ENCODE results near the gene PNMA1. TPM values are rescaled to one million over a fixed set of nuclear protein-coding genes. Genes with fewer than 3 reads are reported as not detected.

The PNMA1 gene
- total RNA-seq, 2 experiments from 2014 or later: 6.0 to 14.5 TPM

DNA sequence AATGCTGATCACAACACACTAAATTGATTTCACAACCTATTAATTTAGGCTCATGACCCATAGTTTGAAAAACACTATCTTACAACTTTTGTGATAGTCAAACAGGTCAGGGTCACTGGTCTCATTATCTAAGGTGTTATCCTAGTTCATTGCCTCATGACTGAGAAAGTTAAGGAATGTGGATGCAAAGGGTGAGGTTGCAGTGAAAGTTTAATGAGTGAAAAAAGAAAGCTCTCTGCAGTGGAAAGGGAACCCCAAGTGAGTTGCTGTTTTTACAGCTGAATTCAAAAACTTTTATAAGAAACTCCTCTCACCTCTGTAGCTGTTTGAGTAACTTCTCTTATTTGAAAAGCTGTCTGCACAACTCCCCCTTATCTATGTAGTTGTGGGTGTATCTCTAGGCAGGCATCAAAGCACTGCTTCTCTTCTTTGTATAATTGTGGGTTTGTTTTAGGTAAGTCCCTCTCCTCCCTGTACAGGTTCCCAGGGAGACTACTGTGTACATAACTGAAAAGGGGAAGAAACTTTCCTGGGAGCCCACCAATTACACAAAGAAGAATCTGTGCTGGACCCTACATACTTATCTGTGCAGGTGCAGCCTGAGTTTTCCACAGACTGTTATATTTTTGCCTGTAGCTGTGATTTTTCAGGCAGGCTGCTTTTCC, 50.5 kb downstream of the PNMA1 start:
- Histone ChIP-seq H2AFZ (ENCODE audit: low read length) (no peak overlapping the region), H3K4me2 (ENCODE audit: low read length) (no peak overlapping the region), H3K4me3 (ENCODE audit: low read depth, low read length, poor library complexity, severe bottlenecking) (no peak overlapping the region), H3K9me3 (ENCODE audit: low read length) (no peaks in the 10 kb centered on the region), H3K9me2 (ENCODE audit: insufficient read depth, low read length) (no peaks in the 10 kb centered on the region), H3K79me2 (ENCODE audit: insufficient read depth, low read depth, low read length) (no peaks in the 10 kb centered on the region), H3K36me3 (ENCODE audit: insufficient read depth, low read length) (no peaks in the 10 kb centered on the region), H4K20me1 (ENCODE audit: insufficient read depth, low read length) (no peaks in the 10 kb centered on the region), H3K4me1 (ENCODE audit: insufficient read depth, low read length, poor library complexity, severe bottlenecking) (no peaks in the 10 kb centered on the region), H3K27ac (ENCODE audit: low read depth, low read length, poor library complexity, severe bottlenecking) (no peak overlapping the region)
- POLR2A ChIA-PET: interaction anchor here (0.6 to 0.9 kb wide), 2 partner anchors 27 to 510 kb away, joined by 3 to 4 read pairs; no protein-coding TSS in a partner anchor
- TF ChIP-seq, protein P1, sequence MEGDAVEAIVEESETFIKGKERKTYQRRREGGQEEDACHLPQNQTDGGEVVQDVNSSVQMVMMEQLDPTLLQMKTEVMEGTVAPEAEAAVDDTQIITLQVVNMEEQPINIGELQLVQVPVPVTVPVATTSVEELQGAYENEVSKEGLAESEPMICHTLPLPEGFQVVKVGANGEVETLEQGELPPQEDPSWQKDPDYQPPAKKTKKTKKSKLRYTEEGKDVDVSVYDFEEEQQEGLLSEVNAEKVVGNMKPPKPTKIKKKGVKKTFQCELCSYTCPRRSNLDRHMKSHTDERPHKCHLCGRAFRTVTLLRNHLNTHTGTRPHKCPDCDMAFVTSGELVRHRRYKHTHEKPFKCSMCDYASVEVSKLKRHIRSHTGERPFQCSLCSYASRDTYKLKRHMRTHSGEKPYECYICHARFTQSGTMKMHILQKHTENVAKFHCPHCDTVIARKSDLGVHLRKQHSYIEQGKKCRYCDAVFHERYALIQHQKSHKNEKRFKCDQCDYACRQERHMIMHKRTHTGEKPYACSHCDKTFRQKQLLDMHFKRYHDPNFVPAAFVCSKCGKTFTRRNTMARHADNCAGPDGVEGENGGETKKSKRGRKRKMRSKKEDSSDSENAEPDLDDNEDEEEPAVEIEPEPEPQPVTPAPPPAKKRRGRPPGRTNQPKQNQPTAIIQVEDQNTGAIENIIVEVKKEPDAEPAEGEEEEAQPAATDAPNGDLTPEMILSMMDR (conservative IDR thresholded peaks at IDR 0.05; ENCODE audit: low read length): no peak
- no peak for TF ChIP-seq EZH2phosphoT487 (IDR thresholded peaks at IDR 0.05; ENCODE audit: borderline replicate concordance, low read depth, low read length)
- BruUV-seq (replicated peaks): no TSS peak
- intact Hi-C loops (cut with micrococcal nuclease; ENCODE audit: unreplicated experiment): no loop called here
- no peak for DNase-seq (ENCODE audit: low spot score)
- CTCF ChIA-PET (ENCODE audit: unreplicated experiment): no interaction called here

DNA sequence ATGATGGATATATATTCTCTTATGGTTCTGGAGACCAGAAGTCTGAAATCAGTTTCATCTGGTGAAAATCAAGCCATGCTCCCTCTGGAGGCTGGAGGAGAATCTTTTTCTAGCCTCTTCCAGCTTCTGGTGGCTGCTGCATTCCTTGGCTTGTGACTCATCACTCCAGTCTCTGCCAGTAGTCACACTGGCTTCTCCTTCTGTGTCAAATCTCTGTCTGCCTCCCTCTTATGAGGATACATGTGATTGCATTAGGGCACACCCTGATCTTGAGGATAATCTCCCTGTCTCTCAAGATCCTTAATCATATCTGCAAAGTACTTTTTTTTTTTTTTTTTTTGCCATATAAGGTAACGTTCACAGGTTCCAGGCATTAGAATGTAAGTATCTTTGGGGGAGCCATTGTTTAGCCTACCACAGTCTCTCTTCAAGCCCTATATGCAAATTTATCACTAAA, 51.7 kb downstream of the PNMA1 start:
- Histone ChIP-seq H3K9me2 (ENCODE audit: insufficient read depth, low read length) (no peaks in the 10 kb centered on the region), H3K4me1 (ENCODE audit: insufficient read depth, low read length, poor library complexity, severe bottlenecking) (no peaks in the 10 kb centered on the region), H3K4me3 (ENCODE audit: low read depth, low read length, poor library complexity, severe bottlenecking) (no peak overlapping the region), H2AFZ (ENCODE audit: low read length) (no peak overlapping the region), H3K36me3 (ENCODE audit: insufficient read depth, low read length) (no peaks in the 10 kb centered on the region), H3K4me2 (ENCODE audit: low read length) (no peak overlapping the region), H3K27ac (ENCODE audit: low read depth, low read length, poor library complexity, severe bottlenecking) (no peak overlapping the region), H3K79me2 (ENCODE audit: insufficient read depth, low read depth, low read length) (no peaks in the 10 kb centered on the region), H3K9me3 (ENCODE audit: low read length) (no peaks in the 10 kb centered on the region), H4K20me1 (ENCODE audit: insufficient read depth, low read length) (no peaks in the 10 kb centered on the region)
- ChIA-PET CTCF (ENCODE audit: unreplicated experiment) (interaction anchor here (0.5 kb wide), 1 partner anchor 1748 kb away, joined by 3 read pairs; no protein-coding TSS in a partner anchor), POLR2A (interaction anchor here (0.6 to 0.7 kb wide), 2 partner anchors 48 to 249 kb away, joined by 3 read pairs; no protein-coding TSS in a partner anchor)
- no TSS peak for BruUV-seq (replicated peaks)
- intact Hi-C loops (cut with micrococcal nuclease; ENCODE audit: unreplicated experiment): no loop called here
- DNase-seq (ENCODE audit: low spot score): no peak
- TF ChIP-seq EZH2phosphoT487 (IDR thresholded peaks at IDR 0.05; ENCODE audit: borderline replicate concordance, low read depth, low read length): no peak
- TF ChIP-seq, protein P1 (conservative IDR thresholded peaks at IDR 0.05; ENCODE audit: low read length): 0 out of 2 replicates have a peak, but pooled peaks have one; percentile 12

GRCh38 chr14:73661872-73662271, 52.3 kb downstream of the PNMA1 start:
- Histone ChIP-seq H3K27ac (ENCODE audit: low read depth, low read length, poor library complexity, severe bottlenecking) (no peak overlapping the region), H2AFZ (ENCODE audit: low read length) (no peak overlapping the region), H3K79me2 (ENCODE audit: insufficient read depth, low read depth, low read length) (no peaks in the 10 kb centered on the region), H3K4me1 (ENCODE audit: insufficient read depth, low read length, poor library complexity, severe bottlenecking) (no peaks in the 10 kb centered on the region), H3K36me3 (ENCODE audit: insufficient read depth, low read length) (no peaks in the 10 kb centered on the region), H3K9me2 (ENCODE audit: insufficient read depth, low read length) (no peaks in the 10 kb centered on the region), H4K20me1 (ENCODE audit: insufficient read depth, low read length) (no peaks in the 10 kb centered on the region), H3K9me3 (ENCODE audit: low read length) (no peaks in the 10 kb centered on the region), H3K4me2 (ENCODE audit: low read length) (no peak overlapping the region), H3K4me3 (ENCODE audit: low read depth, low read length, poor library complexity, severe bottlenecking) (no peak overlapping the region)
- intact Hi-C loops (cut with micrococcal nuclease; ENCODE audit: unreplicated experiment): no loop called here
- ChIA-PET POLR2A (interaction anchor here (0.6 to 0.7 kb wide), 2 partner anchors 250 to 328 kb away, joined by 3 to 4 read pairs; no protein-coding TSS in a partner anchor), CTCF (ENCODE audit: unreplicated experiment) (no interaction called here)
- DNase-seq (ENCODE audit: low spot score): no peak
- TF ChIP-seq, protein P1 (conservative IDR thresholded peaks at IDR 0.05; ENCODE audit: low read length): no peak
- TF ChIP-seq EZH2phosphoT487 (IDR thresholded peaks at IDR 0.05; ENCODE audit: borderline replicate concordance, low read depth, low read length): no peak
- BruUV-seq (replicated peaks): no TSS peak
